Measurements from ENCODE around the gene STAP1.

STAP1 gene

GRCh38 chr4:67576059-67576466 is 17.5 kb downstream of the STAP1 start:
- H3K27ac ChIP-seq (ENCODE audit: low read depth, low read length): no peak overlapping the region
- no peaks in the 10 kb centered on the region for H3K27me3 ChIP-seq (ENCODE audit: control insufficient read depth in 1 of 2, insufficient read depth in 2 of 2, low read length in 2 of 2)
- no peaks in the 10 kb centered on the region for H3K4me1 ChIP-seq (ENCODE audit: control insufficient read depth in 1 of 2, insufficient read depth in 2 of 2, low read length in 2 of 2)
- no peak overlapping the region for H3K9ac ChIP-seq (ENCODE audit: low read depth in 1 of 2, low read length in 2 of 2)
- no peaks in the 10 kb centered on the region for H3K36me3 ChIP-seq (ENCODE audit: control insufficient read depth in 1 of 2, insufficient read depth in 2 of 2, low read length in 2 of 2)
- H3K4me3 ChIP-seq (ENCODE audit: low read depth in 1 of 2, low read length in 2 of 2): no peak overlapping the region
- H3K9me3 ChIP-seq (ENCODE audit: control insufficient read depth in 1 of 2, low read length in 2 of 2): no peaks in the 10 kb centered on the region

GRCh38 chr4:67576538-67576937 is 18.0 kb downstream of the STAP1 start:
- no peaks in the 10 kb centered on the region for H3K9me3 ChIP-seq (ENCODE audit: control insufficient read depth in 1 of 2, low read length in 2 of 2)
- no peaks in the 10 kb centered on the region for H3K36me3 ChIP-seq (ENCODE audit: control insufficient read depth in 1 of 2, insufficient read depth in 2 of 2, low read length in 2 of 2)
- H3K4me3 ChIP-seq (ENCODE audit: low read depth in 1 of 2, low read length in 2 of 2): no peak overlapping the region
- H3K27ac ChIP-seq (ENCODE audit: low read depth, low read length): no peak overlapping the region
- H3K27me3 ChIP-seq (ENCODE audit: control insufficient read depth in 1 of 2, insufficient read depth in 2 of 2, low read length in 2 of 2): no peaks in the 10 kb centered on the region
- H3K4me1 ChIP-seq (ENCODE audit: control insufficient read depth in 1 of 2, insufficient read depth in 2 of 2, low read length in 2 of 2): no peaks in the 10 kb centered on the region
- no peak overlapping the region for H3K9ac ChIP-seq (ENCODE audit: low read depth in 1 of 2, low read length in 2 of 2)

DNA sequence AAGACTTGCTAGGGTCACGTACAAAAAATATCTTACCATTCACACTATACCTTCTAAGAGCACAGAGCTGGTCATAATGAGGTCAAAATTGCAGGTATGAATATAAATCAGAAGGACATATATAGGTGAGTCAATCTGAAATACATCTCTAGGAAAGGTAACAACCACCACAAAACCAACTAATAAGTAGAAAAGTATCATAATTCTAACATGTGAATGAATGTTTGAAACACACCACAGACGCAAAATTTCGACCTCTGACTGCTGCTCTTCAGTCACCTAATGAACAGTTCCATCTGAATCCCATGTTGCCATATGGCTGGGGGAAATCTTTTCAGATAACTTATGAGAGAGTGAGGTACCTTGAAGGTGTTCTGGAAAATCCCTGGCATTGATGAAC is 22.1 kb downstream of the STAP1 start:
- Histone ChIP-seq H3K36me3 (ENCODE audit: control insufficient read depth in 1 of 2, insufficient read depth in 2 of 2, low read length in 2 of 2) (no peaks in the 10 kb centered on the region), H3K4me1 (ENCODE audit: control insufficient read depth in 1 of 2, insufficient read depth in 2 of 2, low read length in 2 of 2) (no peaks in the 10 kb centered on the region), H3K9ac (ENCODE audit: low read depth in 1 of 2, low read length in 2 of 2) (no peak overlapping the region), H3K4me3 (ENCODE audit: low read depth in 1 of 2, low read length in 2 of 2) (no peak overlapping the region), H3K27me3 (ENCODE audit: control insufficient read depth in 1 of 2, insufficient read depth in 2 of 2, low read length in 2 of 2) (no peaks in the 10 kb centered on the region), H3K9me3 (ENCODE audit: control insufficient read depth in 1 of 2, low read length in 2 of 2) (no peaks in the 10 kb centered on the region), H3K27ac (ENCODE audit: low read depth, low read length) (no peak overlapping the region)

DNA sequence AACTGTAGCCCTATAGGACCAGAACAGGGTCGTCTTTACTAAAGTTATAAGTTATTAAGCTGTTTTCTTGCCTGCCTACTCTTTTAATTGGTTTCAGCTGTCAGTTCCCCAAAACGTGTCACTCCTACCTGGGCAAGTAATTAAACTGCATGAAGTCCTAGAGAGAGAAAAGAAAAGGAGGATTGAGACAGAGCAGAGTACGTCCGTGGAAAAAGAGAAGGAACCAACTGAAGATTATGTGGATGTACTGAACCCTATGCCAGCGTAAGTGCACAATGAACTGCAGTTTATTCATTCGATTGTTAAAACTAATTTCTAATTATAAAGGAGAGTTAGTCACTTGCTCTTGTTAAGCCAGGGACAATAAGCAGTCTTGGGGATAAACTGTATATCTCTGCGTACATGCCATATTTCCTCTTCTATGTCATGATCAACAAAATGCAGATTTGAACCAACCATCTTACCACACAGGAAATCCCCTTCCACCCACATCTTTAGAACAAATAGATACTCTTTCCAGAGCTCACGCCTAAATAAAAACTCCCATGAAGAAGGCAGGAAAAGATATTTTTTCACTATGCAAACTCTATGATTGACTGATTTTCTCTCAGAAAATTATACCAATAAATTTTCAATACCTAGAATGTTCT is 22.8 kb downstream of the STAP1 start:
- no peaks in the 10 kb centered on the region for H3K27me3 ChIP-seq (ENCODE audit: control insufficient read depth in 1 of 2, insufficient read depth in 2 of 2, low read length in 2 of 2)
- no peak overlapping the region for H3K9ac ChIP-seq (ENCODE audit: low read depth in 1 of 2, low read length in 2 of 2)
- no peaks in the 10 kb centered on the region for H3K9me3 ChIP-seq (ENCODE audit: control insufficient read depth in 1 of 2, low read length in 2 of 2)
- no peak overlapping the region for H3K4me3 ChIP-seq (ENCODE audit: low read depth in 1 of 2, low read length in 2 of 2)
- no peak overlapping the region for H3K27ac ChIP-seq (ENCODE audit: low read depth, low read length)
- no peaks in the 10 kb centered on the region for H3K4me1 ChIP-seq (ENCODE audit: control insufficient read depth in 1 of 2, insufficient read depth in 2 of 2, low read length in 2 of 2)
- H3K36me3 ChIP-seq (ENCODE audit: control insufficient read depth in 1 of 2, insufficient read depth in 2 of 2, low read length in 2 of 2): no peaks in the 10 kb centered on the region

GRCh38 chr4:67581913-67582312 is 23.4 kb downstream of the STAP1 start:
- no peak overlapping the region for H3K4me3 ChIP-seq (ENCODE audit: low read depth in 1 of 2, low read length in 2 of 2)
- no peaks in the 10 kb centered on the region for H3K36me3 ChIP-seq (ENCODE audit: control insufficient read depth in 1 of 2, insufficient read depth in 2 of 2, low read length in 2 of 2)
- H3K4me1 ChIP-seq (ENCODE audit: control insufficient read depth in 1 of 2, insufficient read depth in 2 of 2, low read length in 2 of 2): no peaks in the 10 kb centered on the region
- H3K9ac ChIP-seq (ENCODE audit: low read depth in 1 of 2, low read length in 2 of 2): no peak overlapping the region
- no peak overlapping the region for H3K27ac ChIP-seq (ENCODE audit: low read depth, low read length)
- H3K9me3 ChIP-seq (ENCODE audit: control insufficient read depth in 1 of 2, low read length in 2 of 2): no peaks in the 10 kb centered on the region
- H3K27me3 ChIP-seq (ENCODE audit: control insufficient read depth in 1 of 2, insufficient read depth in 2 of 2, low read length in 2 of 2): no peaks in the 10 kb centered on the region

GRCh38 chr4:67584496-67584895 is 26.0 kb downstream of the STAP1 start:
- no peak overlapping the region for H3K4me3 ChIP-seq (ENCODE audit: low read depth in 1 of 2, low read length in 2 of 2)
- H3K9ac ChIP-seq (ENCODE audit: low read depth in 1 of 2, low read length in 2 of 2): no peak overlapping the region
- no peaks in the 10 kb centered on the region for H3K36me3 ChIP-seq (ENCODE audit: control insufficient read depth in 1 of 2, insufficient read depth in 2 of 2, low read length in 2 of 2)
- H3K4me1 ChIP-seq (ENCODE audit: control insufficient read depth in 1 of 2, insufficient read depth in 2 of 2, low read length in 2 of 2): no peaks in the 10 kb centered on the region
- no peaks in the 10 kb centered on the region for H3K9me3 ChIP-seq (ENCODE audit: control insufficient read depth in 1 of 2, low read length in 2 of 2)
- H3K27ac ChIP-seq (ENCODE audit: low read depth, low read length): no peak overlapping the region
- H3K27me3 ChIP-seq (ENCODE audit: control insufficient read depth in 1 of 2, insufficient read depth in 2 of 2, low read length in 2 of 2): no peaks in the 10 kb centered on the region

DNA sequence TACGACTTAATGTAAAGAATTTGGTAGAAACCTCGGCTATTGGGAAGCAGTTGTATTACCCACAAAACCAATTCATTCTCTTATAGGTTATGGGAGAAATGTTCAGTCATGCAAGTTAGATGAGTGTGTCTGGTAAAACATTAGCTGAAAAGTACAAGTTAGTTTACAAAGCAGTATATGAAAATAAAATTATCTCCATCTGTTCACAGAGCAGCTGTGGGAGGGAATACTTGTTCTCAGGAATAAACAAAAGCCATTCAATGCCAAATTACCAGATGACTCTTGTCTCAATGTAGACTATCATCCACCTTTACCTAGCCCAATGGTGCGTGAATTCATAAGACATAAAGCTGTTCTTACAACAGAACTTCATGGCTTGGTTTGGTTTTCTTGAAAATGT is 28.6 kb downstream of the STAP1 start:
- H3K4me1 ChIP-seq (ENCODE audit: control insufficient read depth in 1 of 2, insufficient read depth in 2 of 2, low read length in 2 of 2): no peaks in the 10 kb centered on the region
- H3K9ac ChIP-seq (ENCODE audit: low read depth in 1 of 2, low read length in 2 of 2): no peak overlapping the region
- H3K27me3 ChIP-seq (ENCODE audit: control insufficient read depth in 1 of 2, insufficient read depth in 2 of 2, low read length in 2 of 2): no peaks in the 10 kb centered on the region
- no peak overlapping the region for H3K4me3 ChIP-seq (ENCODE audit: low read depth in 1 of 2, low read length in 2 of 2)
- no peaks in the 10 kb centered on the region for H3K36me3 ChIP-seq (ENCODE audit: control insufficient read depth in 1 of 2, insufficient read depth in 2 of 2, low read length in 2 of 2)
- no peaks in the 10 kb centered on the region for H3K9me3 ChIP-seq (ENCODE audit: control insufficient read depth in 1 of 2, low read length in 2 of 2)
- H3K27ac ChIP-seq (ENCODE audit: low read depth, low read length): no peak overlapping the region

GRCh38 chr4:67593741-67594175 is 35.2 kb downstream of the STAP1 start:
- H3K9me3 ChIP-seq (ENCODE audit: control insufficient read depth in 1 of 2, low read length in 2 of 2): no peaks in the 10 kb centered on the region
- no peak overlapping the region for H3K27ac ChIP-seq (ENCODE audit: low read depth, low read length)
- H3K9ac ChIP-seq (ENCODE audit: low read depth in 1 of 2, low read length in 2 of 2): no peak overlapping the region
- no peaks in the 10 kb centered on the region for H3K27me3 ChIP-seq (ENCODE audit: control insufficient read depth in 1 of 2, insufficient read depth in 2 of 2, low read length in 2 of 2)
- H3K36me3 ChIP-seq (ENCODE audit: control insufficient read depth in 1 of 2, insufficient read depth in 2 of 2, low read length in 2 of 2): no peaks in the 10 kb centered on the region
- no peak overlapping the region for H3K4me3 ChIP-seq (ENCODE audit: low read depth in 1 of 2, low read length in 2 of 2)
- H3K4me1 ChIP-seq (ENCODE audit: control insufficient read depth in 1 of 2, insufficient read depth in 2 of 2, low read length in 2 of 2): no peaks in the 10 kb centered on the region

GRCh38 chr4:67603310-67604028 is 44.9 kb downstream of the STAP1 start:
- H3K9me3 ChIP-seq (ENCODE audit: control insufficient read depth in 1 of 2, low read length in 2 of 2): no peaks in the 10 kb centered on the region
- no peaks in the 10 kb centered on the region for H3K36me3 ChIP-seq (ENCODE audit: control insufficient read depth in 1 of 2, insufficient read depth in 2 of 2, low read length in 2 of 2)
- H3K27me3 ChIP-seq (ENCODE audit: control insufficient read depth in 1 of 2, insufficient read depth in 2 of 2, low read length in 2 of 2): no peaks in the 10 kb centered on the region
- H3K9ac ChIP-seq (ENCODE audit: low read depth in 1 of 2, low read length in 2 of 2): no peak overlapping the region
- no peak overlapping the region for H3K27ac ChIP-seq (ENCODE audit: low read depth, low read length)
- no peaks in the 10 kb centered on the region for H3K4me1 ChIP-seq (ENCODE audit: control insufficient read depth in 1 of 2, insufficient read depth in 2 of 2, low read length in 2 of 2)
- no peak overlapping the region for H3K4me3 ChIP-seq (ENCODE audit: low read depth in 1 of 2, low read length in 2 of 2)

DNA sequence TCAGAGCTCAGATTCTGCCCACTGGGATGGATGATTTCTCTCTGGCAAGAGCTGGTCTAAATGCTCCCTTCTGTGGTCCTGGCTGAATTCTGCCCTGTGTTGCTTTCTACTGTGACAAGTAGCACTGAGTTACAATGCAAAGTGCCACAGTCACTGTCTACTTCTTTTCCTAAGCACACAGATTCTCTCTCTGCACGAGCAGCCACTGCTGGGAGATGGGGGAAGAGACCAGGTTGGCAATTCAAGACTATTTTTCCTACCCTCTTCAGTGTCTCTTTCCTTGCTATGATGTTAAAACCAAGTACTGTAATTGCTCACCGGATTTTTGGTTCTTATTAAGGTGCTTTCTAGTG is 45.5 kb downstream of the STAP1 start:
- Histone ChIP-seq H3K4me1 (ENCODE audit: control insufficient read depth in 1 of 2, insufficient read depth in 2 of 2, low read length in 2 of 2) (no peaks in the 10 kb centered on the region), H3K9me3 (ENCODE audit: control insufficient read depth in 1 of 2, low read length in 2 of 2) (no peaks in the 10 kb centered on the region), H3K27ac (ENCODE audit: low read depth, low read length) (no peak overlapping the region), H3K36me3 (ENCODE audit: control insufficient read depth in 1 of 2, insufficient read depth in 2 of 2, low read length in 2 of 2) (no peaks in the 10 kb centered on the region), H3K9ac (ENCODE audit: low read depth in 1 of 2, low read length in 2 of 2) (no peak overlapping the region), H3K4me3 (ENCODE audit: low read depth in 1 of 2, low read length in 2 of 2) (no peak overlapping the region), H3K27me3 (ENCODE audit: control insufficient read depth in 1 of 2, insufficient read depth in 2 of 2, low read length in 2 of 2) (no peaks in the 10 kb centered on the region)
